Smooth muscle cell (in vitro differentiated cells): Measurements from ENCODE around the gene EXTL1. TPM values are rescaled to one million over a fixed set of nuclear protein-coding genes. Genes with fewer than 3 reads are reported as not detected.
"Not testable (repeated sequence)": the region's sequence is repeated elsewhere in the genome, so short reads cannot be mapped to it uniquely, and the experiment has no call there.

Experiments
- DNase-seq: peaks from one replicate; lab custom pipeline; 2025; ENCODE audit not compliant: unreplicated experiment; lab: John Stamatoyannopoulos, UW
- H2AFZ ChIP-seq: fragments of 200-600 bp; sonication (generic); 2 replicates; pipeline ENCODE4 v1.6.0; 2016; ENCODE audit warnings: antibody characterized with exemption, low read depth, mild to moderate bottlenecking
- H3F3A ChIP-seq: fragments of 200-600 bp; sonication (generic); 2 replicates; pipeline ENCODE4 v1.6.0; 2017; ENCODE audit warnings: antibody characterized with exemption, low read depth
- H3K27ac ChIP-seq: fragments of 200-600 bp; sonication (generic); 2 replicates; pipeline ENCODE4 v1.5.1; 2016; ENCODE audit warnings: low read depth, mild to moderate bottlenecking
- H3K27me3 ChIP-seq: fragments of 200-600 bp; sonication (generic); 2 replicates; pipeline ENCODE4 v1.6.1; 2016; ENCODE audit warnings: low read depth, mild to moderate bottlenecking
- H3K36me3 ChIP-seq: fragments of 200-600 bp; sonication (generic); 2 replicates; pipeline ENCODE4 v1.5.1; 2016; ENCODE audit warnings: low read depth
- H3K4me1 ChIP-seq: fragments of 200-600 bp; sonication (generic); 2 replicates; pipeline ENCODE4 v1.5.1; 2016; ENCODE audit warnings: low read depth
- H3K4me2 ChIP-seq: fragments of 200-600 bp; sonication (generic); 2 replicates; pipeline ENCODE4 v1.6.0; 2016; ENCODE audit warnings: mild to moderate bottlenecking
- H3K4me3 ChIP-seq: fragments of 200-600 bp; sonication (generic); 2 replicates; pipeline ENCODE4 v1.5.1; 2016; ENCODE audit warnings: mild to moderate bottlenecking
- H3K79me2 ChIP-seq: fragments of 200-600 bp; sonication (generic); 2 replicates; pipeline ENCODE4 v1.6.0; 2016; ENCODE audit warnings: low read depth, mild to moderate bottlenecking
- H3K9ac ChIP-seq: fragments of 200-600 bp; sonication (generic); 2 replicates; pipeline ENCODE4 v1.6.0; 2016; ENCODE audit warnings: low read depth
- H3K9me3 ChIP-seq: fragments of 200-600 bp; sonication (generic); replicated peaks from 2 replicates; pipeline ENCODE4 v1.5.1; 2016; ENCODE audit warnings: low read depth
- H4K20me1 ChIP-seq: fragments of 200-600 bp; sonication (generic); 2 replicates; pipeline ENCODE4 v1.6.0; 2016; ENCODE audit warnings: low read depth
- CTCF ChIP-seq: fragments of 200-600 bp; sonication (generic); IDR thresholded peaks from 2 replicates; pipeline ENCODE4 v1.5.1; 2017; ENCODE audit warnings: borderline replicate concordance, mild to moderate bottlenecking, antibody characterized with exemption; ENCODE audit not compliant: insufficient read depth, poor library complexity, severe bottlenecking
- WGBS: methylation state at CpG from one replicate; pipeline ENCODE4 v1.1.7; 2016; ENCODE audit warnings: low lambda C conversion rate; 5-methylcytosine and 5-hydroxymethylcytosine counted together
- polyA plus RNA-seq: library from polyadenylated mRNA; unstranded; fragments of >200 nt; fragmentation: Nextera tagmentation; extraction: Ambion mirVana; gene quantifications from 2 replicates; pipeline ENCODE4 v1.2.1, GENCODE V29; 2016
- total RNA-seq: library from RNA; depleted of rRNA; stranded (reverse); fragments of >200 nt; gene quantifications from 2 replicates; pipeline ENCODE4 v1.2.3, GENCODE V29; 2014

Gene EXTL1
- total and polyA plus RNA-seq, 2 experiments from 2014 or later: 11.2 to 25.8 TPM

- no peak for DNase-seq
- Histone ChIP-seq H3K27me3 (no peaks in the 10 kb centered on the region), H3F3A (no peaks in the 10 kb centered on the region), H3K36me3 (no peaks in the 10 kb centered on the region), H3K9ac (no peak overlapping the region), H3K9me3 (no peaks in the 10 kb centered on the region), H4K20me1 (no peaks in the 10 kb centered on the region), H3K79me2 (no peaks in the 10 kb centered on the region), H3K27ac (no peak overlapping the region), H3K4me3 (no peak overlapping the region), H3K4me2 (no peak overlapping the region), H2AFZ (no peak overlapping the region), H3K4me1 (no peaks in the 10 kb centered on the region)
- TF ChIP-seq CTCF: no peak
- WGBS: 98% methylated on average over 3 of the region's 3 CpGs
These were observed 35.9 kb upstream of the EXTL1 start for GRCh38 chr1:25985670-25986069.

DNA sequence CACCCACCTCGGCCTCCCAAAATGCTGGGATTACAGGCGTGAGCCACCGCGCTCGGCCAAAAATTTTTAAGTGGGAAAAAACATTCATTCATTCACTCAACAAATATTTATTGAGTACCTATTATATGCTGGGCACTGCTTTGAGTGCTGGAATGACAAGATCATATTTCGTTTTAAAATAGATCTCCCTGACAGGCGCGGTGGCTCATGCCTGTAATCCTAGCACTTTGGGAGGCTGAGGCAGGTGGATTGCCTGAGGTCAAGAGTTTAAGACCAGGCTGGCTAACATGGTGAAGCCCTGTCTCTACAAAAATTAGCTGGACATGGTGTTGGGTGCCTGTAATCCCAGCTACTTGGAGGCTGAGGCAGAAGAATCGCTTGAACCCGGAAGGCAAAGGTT is 34.8 kb upstream of the EXTL1 start:
- DNase-seq, H3K36me3 ChIP-seq, H3K4me1 ChIP-seq, H2AFZ ChIP-seq, H3K4me2 ChIP-seq, H3K9ac ChIP-seq, H3F3A ChIP-seq, H3K9me3 ChIP-seq, H3K4me3 ChIP-seq, H3K79me2 ChIP-seq, H3K27ac ChIP-seq, H4K20me1 ChIP-seq, H3K27me3 ChIP-seq: not testable (repeated sequence)
- 98% methylated on average over 10 of the region's 10 CpGs for WGBS

DNA sequence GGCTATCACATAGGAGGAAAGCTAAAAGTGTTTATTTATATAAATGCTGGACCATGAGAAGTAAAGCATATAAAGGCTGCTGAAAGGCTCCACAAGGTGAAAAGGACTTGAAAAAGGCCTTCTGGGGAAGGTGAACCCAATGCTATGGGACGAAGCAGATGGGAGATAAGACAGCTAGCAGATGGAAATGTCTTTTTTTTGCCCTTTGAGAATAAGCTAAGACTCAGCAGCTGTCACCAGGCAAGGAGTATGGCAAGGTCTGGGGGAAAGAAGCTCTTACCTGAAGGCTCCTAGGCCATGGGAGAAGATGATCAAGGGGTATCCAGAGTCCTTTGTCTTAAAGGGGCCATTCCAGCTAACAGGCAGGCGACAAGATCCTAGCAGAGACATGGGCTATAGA is 33.6 kb upstream of the EXTL1 start:
- Histone ChIP-seq H3K27ac (no peak overlapping the region), H3K4me2 (no peak overlapping the region), H3K36me3 (no peaks in the 10 kb centered on the region), H3K9me3 (no peaks in the 10 kb centered on the region), H3K4me3 (no peak overlapping the region), H3K9ac (no peak overlapping the region), H3K27me3 (no peaks in the 10 kb centered on the region), H3K79me2 (no peaks in the 10 kb centered on the region), H3F3A (no peaks in the 10 kb centered on the region), H4K20me1 (no peaks in the 10 kb centered on the region), H3K4me1 (no peaks in the 10 kb centered on the region), H2AFZ (no peak overlapping the region)
- no peak for TF ChIP-seq CTCF
- no peak for DNase-seq
- 98% methylated on average over 2 of the region's 2 CpGs for WGBS

GRCh38 chr1:25989440-25990234 is 31.9 kb upstream of the EXTL1 start:
- WGBS: 94% methylated on average over 11 of the region's 11 CpGs
- Histone ChIP-seq H3K27ac (no peak overlapping the region), H3K4me1 (no peaks in the 10 kb centered on the region), H3K4me2 (no peak overlapping the region), H3K79me2 (no peaks in the 10 kb centered on the region), H3K36me3 (no peaks in the 10 kb centered on the region), H3K9me3 (no peaks in the 10 kb centered on the region), H3K4me3 (no peak overlapping the region), H3K9ac (no peak overlapping the region), H4K20me1 (no peaks in the 10 kb centered on the region), H2AFZ (no peak overlapping the region), H3F3A (no peaks in the 10 kb centered on the region), H3K27me3 (no peaks in the 10 kb centered on the region)
- DNase-seq: no peak
- TF ChIP-seq CTCF: no peak
